Measurements from ENCODE around the gene BIRC2. TPM values are rescaled to one million over a fixed set of nuclear protein-coding genes. Genes with fewer than 3 reads are reported as not detected.
A peak's percentile ranks its signal among the peaks of the same experiment; 100 is the strongest.

BIRC2 gene
- total RNA-seq, 1 experiment from 2014 or later: 76.8 TPM

- TF ChIP-seq SIN3A (IDR thresholded peaks at IDR 0.05; ENCODE audit: borderline replicate concordance, insufficient read depth, low read depth, low read length) (no peak), POLR2AphosphoS5 (IDR thresholded peaks at IDR 0.05; ENCODE audit: low read depth, low read length) (no peak), CTCF (IDR thresholded peaks at IDR 0.05) (no peak), REST (IDR thresholded peaks at IDR 0.05; ENCODE audit: insufficient read depth in 1 of 2, low read depth in 2 of 2, low read length in 1 of 2) (no peak), TCF7L2 (IDR thresholded peaks at IDR 0.05; ENCODE audit: low read depth, low read length) (no peak)
- BruUV-seq (replicated peaks): no TSS peak
- POLR2A ChIA-PET: interaction anchor here (0.6 to 0.7 kb wide), 3 partner anchors 208 to 1642 kb away, joined by 3 to 10 read pairs (median 3); no protein-coding TSS in a partner anchor
- CTCF ChIA-PET: interaction anchor here (0.6 kb wide), 5 partner anchors 104 to 214 kb away, joined by 3 to 11 read pairs (median 5); no protein-coding TSS in a partner anchor
- no peak for DNase-seq (ENCODE audit: low read depth, low spot score)
- Histone ChIP-seq H3K4me3 (ENCODE audit: low read depth in 2 of 2, low read length in 2 of 2) (no peak overlapping the region), H3K4me1 (ENCODE audit: control insufficient read depth, insufficient read depth, low read length) (peaks cover 21% of the 10 kb centered on the region), H3K27ac (ENCODE audit: low read length) (no peak overlapping the region), H3K36me3 (ENCODE audit: control insufficient read depth, insufficient read depth, low read length) (peaks cover 31% of the 10 kb centered on the region), H3K27me3 (ENCODE audit: control insufficient read depth, insufficient read depth, low read length) (no peaks in the 10 kb centered on the region), H3K9me3 (ENCODE audit: control insufficient read depth, insufficient read depth, low read depth, low read length) (no peaks in the 10 kb centered on the region)
- no peak for ATAC-seq
- in situ Hi-C loops (cut with HindIII; ENCODE audit: low pct_unique_long_range_greater_than_20kb, low sequenced_read_pairs): no loop called here
- intact Hi-C loops (cut with micrococcal nuclease; ENCODE audit: unreplicated experiment): no loop called here
Measured at GRCh38 chr11:102389253-102389652, 42.2 kb downstream of the BIRC2 start.

GRCh38 chr11:102390667-102391465 lies 43.9 kb downstream of the BIRC2 start:
- Histone ChIP-seq H3K4me1 (ENCODE audit: control insufficient read depth, insufficient read depth, low read length) (peaks cover 21% of the 10 kb centered on the region), H3K4me3 (ENCODE audit: low read depth in 2 of 2, low read length in 2 of 2) (no peak overlapping the region), H3K27me3 (ENCODE audit: control insufficient read depth, insufficient read depth, low read length) (no peaks in the 10 kb centered on the region), H3K27ac (ENCODE audit: low read length) (peak overlapping the region; percentile 8), H3K36me3 (ENCODE audit: control insufficient read depth, insufficient read depth, low read length) (peaks cover 26% of the 10 kb centered on the region), H3K9me3 (ENCODE audit: control insufficient read depth, insufficient read depth, low read depth, low read length) (no peaks in the 10 kb centered on the region)
- DNase-seq (ENCODE audit: low read depth, low spot score) (peak; percentile 60), ATAC-seq (peak; percentile 75)
- in situ Hi-C loops (cut with HindIII; ENCODE audit: low pct_unique_long_range_greater_than_20kb, low sequenced_read_pairs) (no loop called here), intact Hi-C loops (cut with micrococcal nuclease; ENCODE audit: unreplicated experiment) (loop anchor here (10.0 kb wide), 1 partner anchor 274 kb away; no protein-coding TSS in a partner anchor)
- TF ChIP-seq TCF7L2 (IDR thresholded peaks at IDR 0.05; ENCODE audit: low read depth, low read length): no peak
- TF ChIP-seq REST (IDR thresholded peaks at IDR 0.05; ENCODE audit: insufficient read depth in 1 of 2, low read depth in 2 of 2, low read length in 1 of 2): peak; percentile 35 to 36; a peak in 1 of 4 replicates
- TF ChIP-seq POLR2AphosphoS5 (IDR thresholded peaks at IDR 0.05; ENCODE audit: low read depth, low read length): 0 out of 2 replicates have a peak, but pooled peaks have one; percentile 30
- no peak for TF ChIP-seq SIN3A (IDR thresholded peaks at IDR 0.05; ENCODE audit: borderline replicate concordance, insufficient read depth, low read depth, low read length)
- TF ChIP-seq CTCF (IDR thresholded peaks at IDR 0.05): peak; percentile 96
- ChIA-PET CTCF (interaction anchor here (0.5 to 1.9 kb wide), 9 partner anchors 11 to 276 kb away, joined by 3 to 9 read pairs (median 4); no protein-coding TSS in a partner anchor), POLR2A (no interaction called here)
- BruUV-seq (replicated peaks): no TSS peak
